PC-3 (cell line): Measurements from ENCODE around the gene VPS41. TPM values are rescaled to one million over a fixed set of nuclear protein-coding genes. Genes with fewer than 3 reads are reported as not detected.

ENCODE experiments used
- ATAC-seq: fragments of 200-7000 bp; cut with Tn5 transposase; 2 replicates; pipeline ENCODE4 v1.9.1; 2020; ENCODE audit warnings: mild to moderate bottlenecking, moderate library complexity
- BruUV-seq: library from RNA; stranded (reverse); fragments of 400-500 nt; replicated peaks from 2 replicates; lab custom pipeline; 2021; lab: Mats Ljungman, UMichigan
- CTCF ChIA-PET: fragments of 300-600 bp; sonication (Branson Sonifier 250); formaldehyde crosslinking; loops from one replicate; lab custom pipeline; 2022; ENCODE audit warnings: antibody characterized with exemption; lab: Charles Lee
- POLR2A ChIA-PET: fragments of 300-600 bp; sonication (Branson Sonifier 250); formaldehyde crosslinking; loops from one replicate; lab custom pipeline; 2022; ENCODE audit warnings: antibody characterized with exemption; ENCODE audit not compliant: unreplicated experiment; lab: Charles Lee
- DNase-seq: peaks from one replicate; pipeline ENCODE4 v3.0.0-alpha.2; 2015
- H2AFZ ChIP-seq: fragments of 300-600 bp; sonication (generic); 2 replicates; pipeline ENCODE4 v1.6.0; 2016; ENCODE audit warnings: antibody characterized with exemption, low read length
- H3F3A ChIP-seq: fragments of 300-600 bp; sonication (generic); one replicate; pipeline ENCODE4 v1.6.0; 2017; ENCODE audit warnings: antibody characterized with exemption, low read length, control low read depth, mild to moderate bottlenecking; ENCODE audit not compliant: unreplicated experiment
- H3K27ac ChIP-seq: fragments of 300-600 bp; sonication (generic); 2 replicates; pipeline ENCODE4 v1.5.1; 2016; ENCODE audit warnings: mild to moderate bottlenecking, low read length
- H3K27me3 ChIP-seq: fragments of 300-600 bp; sonication (generic); 2 replicates; pipeline ENCODE4 v1.6.1; 2016; ENCODE audit warnings: low read length, mixed read lengths
- H3K36me3 ChIP-seq: fragments of 300-600 bp; sonication (generic); 2 replicates; pipeline ENCODE4 v1.6.1; 2016; ENCODE audit warnings: low read depth, mixed run types, low read length, mixed read lengths
- H3K4me1 ChIP-seq: fragments of 300-600 bp; sonication (generic); 2 replicates; pipeline ENCODE4 v1.5.1; 2016; ENCODE audit warnings: low read length; ENCODE audit not compliant: insufficient read depth
- H3K4me2 ChIP-seq: fragments of 300-600 bp; sonication (generic); 2 replicates; pipeline ENCODE4 v1.6.0; 2016; ENCODE audit warnings: low read length
- H3K4me3 ChIP-seq: fragments of 300-600 bp; sonication (generic); 2 replicates; pipeline ENCODE4 v1.5.1; 2016; ENCODE audit warnings: mild to moderate bottlenecking, low read length, mixed read lengths
- H3K79me2 ChIP-seq: fragments of 300-600 bp; sonication (generic); 2 replicates; pipeline ENCODE4 v1.6.1; 2017; ENCODE audit warnings: low read length, mixed read lengths
- H3K9ac ChIP-seq: fragments of 300-600 bp; sonication (generic); 2 replicates; pipeline ENCODE4 v1.6.0; 2016; ENCODE audit warnings: mild to moderate bottlenecking, low read length
- H3K9me2 ChIP-seq: fragments of 300-600 bp; sonication (generic); replicated peaks from 2 replicates; pipeline ENCODE4 v1.6.1; 2016; ENCODE audit warnings: mixed run types, low read length, mixed read lengths
- H3K9me3 ChIP-seq: fragments of 300-600 bp; sonication (generic); 2 replicates; pipeline ENCODE4 v1.6.1; 2016; ENCODE audit warnings: low read length, mixed read lengths
- H4K20me1 ChIP-seq: fragments of 300-600 bp; sonication (generic); 2 replicates; pipeline ENCODE4 v1.6.1; 2016; ENCODE audit warnings: low read length, mixed read lengths
- EZH2 ChIP-seq: fragments of 300-600 bp; sonication (generic); IDR thresholded peaks from one replicate; pipeline ENCODE4 v1.6.1; 2017; ENCODE audit warnings: antibody characterized with exemption, mild to moderate bottlenecking, low read length; ENCODE audit not compliant: unreplicated experiment
- EZH2phosphoT487 ChIP-seq: fragments of 300-600 bp; sonication (generic); IDR thresholded peaks from 2 replicates; pipeline ENCODE4 v1.6.1; 2018; ENCODE audit warnings: mild to moderate bottlenecking, antibody characterized with exemption, low read length, borderline replicate concordance
- intact Hi-C: fragments of 100-400 bp; cut with micrococcal nuclease; formaldehyde crosslinking; loops from 2 replicates; pipeline ENCODE4 v1.9.0; 2023
- total RNA-seq: library from RNA; depleted of rRNA; stranded (reverse); fragments of >200 nt; gene quantifications from 2 replicates; pipeline ENCODE4 v1.2.3, GENCODE V29; 2014
- TF ChIP-seq, protein P1 (sequence below): fragments of 300-600 bp; sonication (generic); conservative IDR thresholded peaks from 2 replicates; pipeline ENCODE4 v1.5.1; 2017; ENCODE audit warnings: antibody characterized with exemption, low read depth, mild to moderate bottlenecking, low read length

Gene VPS41
- total RNA-seq, 1 experiment from 2014 or later, result 35.2 TPM

DNA sequence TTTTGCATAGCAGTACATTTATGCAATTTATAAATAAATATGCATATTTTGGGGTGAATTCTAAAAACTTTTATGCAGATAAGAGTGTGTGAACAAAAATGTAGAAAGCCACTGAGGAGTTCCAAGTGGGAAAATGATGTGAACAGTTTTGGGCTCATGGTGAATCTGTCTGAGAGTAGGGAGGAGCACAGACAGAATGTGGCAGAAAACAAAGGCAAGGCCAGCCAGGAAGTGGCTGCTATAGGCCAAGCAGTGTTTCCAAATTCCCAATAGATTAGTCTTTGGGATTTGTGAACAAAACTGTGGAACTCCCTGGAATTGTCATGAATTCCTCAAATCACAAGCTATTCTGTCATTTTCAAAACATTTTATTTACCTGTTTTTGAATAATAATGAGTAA lies 204.2 kb downstream of the VPS41 start:
- Histone ChIP-seq H2AFZ (no peak overlapping the region), H3F3A (peaks cover 12% of the 10 kb centered on the region), H3K4me1 (peaks cover 30% of the 10 kb centered on the region), H3K4me2 (peak overlapping the region; percentile 44), H3K9me2 (no peaks in the 10 kb centered on the region), H3K9me3 (no peaks in the 10 kb centered on the region), H3K79me2 (no peaks in the 10 kb centered on the region), H3K9ac (peak overlapping the region; percentile 5; the same call in 1 of the 2 replicates), H3K4me3 (no peak overlapping the region), H4K20me1 (no peaks in the 10 kb centered on the region), H3K27me3 (no peaks in the 10 kb centered on the region), H3K27ac (peak overlapping the region; percentile 86), H3K36me3 (no peaks in the 10 kb centered on the region)
- DNase-seq (peak; percentile 16), ATAC-seq (peak; percentile 17; the same call in 1 of the 2 replicates)
- intact Hi-C loops, result loop anchor here (5.0 kb wide), 1 partner anchor 43 kb away; no protein-coding TSS in a partner anchor
- ChIA-PET POLR2A (no interaction called here), CTCF (no interaction called here)
- BruUV-seq, result no TSS peak
- TF ChIP-seq EZH2 (no peak), EZH2phosphoT487 (no peak)
- TF ChIP-seq, protein P1, sequence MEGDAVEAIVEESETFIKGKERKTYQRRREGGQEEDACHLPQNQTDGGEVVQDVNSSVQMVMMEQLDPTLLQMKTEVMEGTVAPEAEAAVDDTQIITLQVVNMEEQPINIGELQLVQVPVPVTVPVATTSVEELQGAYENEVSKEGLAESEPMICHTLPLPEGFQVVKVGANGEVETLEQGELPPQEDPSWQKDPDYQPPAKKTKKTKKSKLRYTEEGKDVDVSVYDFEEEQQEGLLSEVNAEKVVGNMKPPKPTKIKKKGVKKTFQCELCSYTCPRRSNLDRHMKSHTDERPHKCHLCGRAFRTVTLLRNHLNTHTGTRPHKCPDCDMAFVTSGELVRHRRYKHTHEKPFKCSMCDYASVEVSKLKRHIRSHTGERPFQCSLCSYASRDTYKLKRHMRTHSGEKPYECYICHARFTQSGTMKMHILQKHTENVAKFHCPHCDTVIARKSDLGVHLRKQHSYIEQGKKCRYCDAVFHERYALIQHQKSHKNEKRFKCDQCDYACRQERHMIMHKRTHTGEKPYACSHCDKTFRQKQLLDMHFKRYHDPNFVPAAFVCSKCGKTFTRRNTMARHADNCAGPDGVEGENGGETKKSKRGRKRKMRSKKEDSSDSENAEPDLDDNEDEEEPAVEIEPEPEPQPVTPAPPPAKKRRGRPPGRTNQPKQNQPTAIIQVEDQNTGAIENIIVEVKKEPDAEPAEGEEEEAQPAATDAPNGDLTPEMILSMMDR, result no peak

DNA sequence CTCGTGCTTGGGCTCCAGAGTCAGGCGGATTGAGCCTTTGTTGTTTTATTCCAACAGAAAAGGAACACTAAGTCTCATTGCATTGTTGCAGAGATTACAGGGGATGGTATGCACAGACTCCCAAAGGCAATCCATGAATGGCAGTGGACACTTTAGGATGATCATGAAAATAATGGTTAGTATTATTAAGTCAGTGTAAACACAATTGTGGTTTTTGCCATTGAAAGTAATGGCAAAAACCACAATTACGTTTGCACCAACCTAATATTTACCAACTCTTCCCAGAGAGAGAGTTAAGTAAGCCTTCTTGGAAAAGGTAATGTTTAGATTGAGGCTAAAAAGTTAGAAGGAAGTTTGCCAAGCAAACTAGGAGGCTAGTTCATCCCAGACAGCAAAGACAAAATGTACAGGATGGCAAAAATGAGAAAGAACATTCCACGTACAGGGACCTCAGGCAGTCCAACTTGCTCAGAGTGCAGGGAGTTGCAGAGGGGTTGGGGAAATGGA lies 204.9 kb downstream of the VPS41 start:
- Histone ChIP-seq H3K4me3 (no peak overlapping the region), H3K9me2 (no peaks in the 10 kb centered on the region), H3K36me3 (no peaks in the 10 kb centered on the region), H3K27ac (peak overlapping the region; percentile 86), H2AFZ (no peak overlapping the region), H3K9ac (peak overlapping the region; percentile 42; the same call in 1 of the 2 replicates), H3K4me1 (peaks cover 33% of the 10 kb centered on the region), H3K4me2 (peak overlapping the region; percentile 63), H4K20me1 (no peaks in the 10 kb centered on the region), H3K9me3 (no peaks in the 10 kb centered on the region), H3K27me3 (no peaks in the 10 kb centered on the region), H3K79me2 (no peaks in the 10 kb centered on the region), H3F3A (peaks cover 12% of the 10 kb centered on the region)
- TF ChIP-seq EZH2phosphoT487 (no peak), EZH2 (no peak)
- TF ChIP-seq, protein P1, result no peak
- no TSS peak for BruUV-seq
- CTCF ChIA-PET, result no interaction called here
- peak; percentile 81 for ATAC-seq
- POLR2A ChIA-PET, result no interaction called here
- DNase-seq, result peak; percentile 85
- intact Hi-C loops, result loop anchor here (5.0 kb wide), 1 partner anchor 43 kb away; no protein-coding TSS in a partner anchor

DNA sequence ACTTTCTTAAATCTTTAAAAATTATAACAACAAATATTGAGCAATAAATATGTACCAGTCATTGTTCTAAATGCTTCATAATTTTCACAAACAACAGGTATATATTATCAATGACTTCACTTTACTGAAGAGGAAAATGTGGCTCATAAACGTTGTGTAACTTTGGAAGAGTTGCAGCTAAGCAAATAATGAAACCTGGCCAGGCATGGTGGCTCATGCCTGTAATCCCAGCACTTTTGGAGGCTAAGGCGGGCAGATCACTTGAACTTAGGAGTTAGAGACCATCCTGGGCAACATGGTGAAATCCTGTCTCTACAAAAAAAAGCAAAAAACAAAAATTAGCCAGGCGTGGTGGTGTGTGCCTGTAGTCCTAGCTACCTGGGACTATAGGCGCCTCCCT lies 205.9 kb downstream of the VPS41 start:
- no peaks in the 10 kb centered on the region for H3K36me3 ChIP-seq
- no peaks in the 10 kb centered on the region for H4K20me1 ChIP-seq
- no TSS peak for BruUV-seq
- ChIA-PET POLR2A (interaction anchor here (0.6 kb wide), 1 partner anchor 36 kb away, joined by 3 read pairs; no protein-coding TSS in a partner anchor), CTCF (no interaction called here)
- H3F3A ChIP-seq, result peaks cover 12% of the 10 kb centered on the region
- H3K4me2 ChIP-seq, result peak overlapping the region; percentile 63
- peak; percentile 45 for ATAC-seq
- peaks cover 33% of the 10 kb centered on the region for H3K4me1 ChIP-seq
- peak; percentile 85 for DNase-seq
- no peak for TF ChIP-seq EZH2
- no peak for TF ChIP-seq EZH2phosphoT487
- TF ChIP-seq, protein P1, result no peak
- H3K9me3 ChIP-seq, result no peaks in the 10 kb centered on the region
- H3K4me3 ChIP-seq, result no peak overlapping the region
- intact Hi-C loops, result loop anchor here (5.0 kb wide), 1 partner anchor 44 kb away; no protein-coding TSS in a partner anchor
- peak overlapping the region; percentile 42; the same call in 1 of the 2 replicates for H3K9ac ChIP-seq
- no peaks in the 10 kb centered on the region for H3K27me3 ChIP-seq
- peak overlapping the region; percentile 86 for H3K27ac ChIP-seq
- H2AFZ ChIP-seq, result no peak overlapping the region
- H3K9me2 ChIP-seq, result no peaks in the 10 kb centered on the region
- no peaks in the 10 kb centered on the region for H3K79me2 ChIP-seq
